ENCODE data around the gene ZNF222. TPM values are rescaled to one million over a fixed set of nuclear protein-coding genes. Genes with fewer than 3 reads are reported as not detected.

Gene ZNF222
- total RNA-seq, 1 donor from 2014 or later = 7.8 TPM

GRCh38 chr19:44072543-44073401 lies 47.6 kb downstream of the ZNF222 start:
- DNase-seq (ENCODE audit: low spot score in 2 of 2, unreplicated experiment in 2 of 2) = no peak
- Mint-ChIP-seq H3K27me3 (ENCODE audit: low read depth) (no peaks in the 10 kb centered on the region), H3K27ac (no peak overlapping the region), H3K9me3 (peaks cover 35% of the 10 kb centered on the region), H3K4me3 (peak overlapping the region; percentile 92), H3K4me1 (peaks cover 19% of the 10 kb centered on the region), H3K36me3 (peaks cover 43% of the 10 kb centered on the region)
- TF ChIP-seq CTCF (IDR thresholded peaks at IDR 0.05; ENCODE audit: unreplicated experiment) = no peak

GRCh38 chr19:44076325-44076724 lies 51.1 kb downstream of the ZNF222 start:
- Mint-ChIP-seq H3K4me1 (peaks cover 17% of the 10 kb centered on the region), H3K4me3 (no peak overlapping the region), H3K27me3 (ENCODE audit: low read depth) (no peaks in the 10 kb centered on the region), H3K36me3 (peaks cover 27% of the 10 kb centered on the region), H3K9me3 (peaks cover 5% of the 10 kb centered on the region), H3K27ac (no peak overlapping the region)
- no peak for DNase-seq (ENCODE audit: low spot score in 2 of 2, unreplicated experiment in 2 of 2)
- no peak for TF ChIP-seq CTCF (IDR thresholded peaks at IDR 0.05; ENCODE audit: unreplicated experiment)

Other genes starting within 250 kb of the ZNF222 start
- gene KCNN4, start 244.4 kb upstream of the ZNF222 start, total RNA-seq = 5.4 to 6.4 TPM (median 6.1 TPM) in 3 replicates
- gene LYPD5, start 222.9 kb upstream of the ZNF222 start, total RNA-seq = 0.27 to 0.57 TPM (median 0.33 TPM) in 3 replicates
- 19.1 to 20.8 TPM (median 20.4 TPM) in 3 replicates for gene ZNF283, start 198.1 kb upstream of the ZNF222 start, total RNA-seq
- 8.0 to 8.3 TPM (median 8.2 TPM) in 3 replicates for gene ZNF404, start 141.4 kb upstream of the ZNF222 start, total RNA-seq
- gene ZNF45, start 90.1 kb upstream of the ZNF222 start, total RNA-seq = 20.8 to 21.8 TPM (median 21.1 TPM) in 3 replicates
- gene ZNF221, start 74.2 kb upstream of the ZNF222 start, total RNA-seq = 11.2 to 13.5 TPM (median 13.0 TPM) in 3 replicates
- 13.4 to 14.2 TPM (median 14.1 TPM) in 3 replicates for gene ZNF155, start 41.2 kb upstream of the ZNF222 start, total RNA-seq
- 4.0 to 4.5 TPM (median 4.5 TPM) in 3 replicates for gene ZNF230, start 22.4 kb upstream of the ZNF222 start, total RNA-seq
- 9.2 to 10.3 TPM (median 9.9 TPM) in 3 replicates for gene ZNF223, start 26.7 kb downstream of the ZNF222 start, total RNA-seq
- 5.0 to 5.6 TPM (median 5.3 TPM) in 3 replicates for gene ZNF284, start 46.8 kb downstream of the ZNF222 start, total RNA-seq
- gene ZNF224, start 69.0 kb downstream of the ZNF222 start, total RNA-seq = 39.1 to 42.0 TPM (median 42.0 TPM) in 3 replicates
- gene ZNF225, start 88.0 kb downstream of the ZNF222 start, total RNA-seq = 7.2 to 7.9 TPM (median 7.4 TPM) in 3 replicates
- gene ZNF234, start 116.2 kb downstream of the ZNF222 start, total RNA-seq = 18.9 to 19.5 TPM (median 19.3 TPM) in 3 replicates
- 36.2 to 38.2 TPM (median 38.2 TPM) in 3 replicates for gene ZNF226, start 139.7 kb downstream of the ZNF222 start, total RNA-seq
- gene ZNF227, start 187.2 kb downstream of the ZNF222 start, total RNA-seq = 29.9 to 31.8 TPM (median 29.9 TPM) in 3 replicates
- 2.6 to 3.9 TPM (median 3.1 TPM) in 3 replicates for gene ZNF233, start 234.5 kb downstream of the ZNF222 start, total RNA-seq